Thyroid gland (tissue), 4 donors: ENCODE results near the gene MAP3K6.

Source experiments
- CTCF ChIP-seq, 6 experiments: fragments of 200-600 bp in 3 of 6; fragments of 450-650 bp in 3 of 6; sonication (generic) in 3 of 6; IDR thresholded peaks; one replicate each; pipeline ENCODE4 v1.5.1; 2016 to 2019; ENCODE audit warnings: antibody characterized with exemption in 6 of 6, mild to moderate bottlenecking in 2 of 6, inconsistent platforms in 1 of 6, moderate library complexity in 1 of 6
- POLR2A ChIP-seq, 2 donors: fragments of 450-650 bp; IDR thresholded peaks; one replicate each; pipeline ENCODE4 v1.6.1; 2017; ENCODE audit warnings: antibody characterized with exemption in 2 of 2, mild to moderate bottlenecking in 2 of 2, moderate library complexity in 1 of 2

- TF ChIP-seq CTCF (IDR thresholded peaks at IDR 0.05): no peak
- TF ChIP-seq POLR2A (IDR thresholded peaks at IDR 0.05): no peak
Observed at GRCh38 chr1:27414091-27414490, 47.3 kb upstream of the MAP3K6 start.
